Measurements from ENCODE around the gene FOCAD. TPM values are rescaled to one million over a fixed set of nuclear protein-coding genes. Genes with fewer than 3 reads are reported as not detected.
A peak's percentile ranks its signal among the peaks of the same experiment; 100 is the strongest.

Gene FOCAD
- total and polyA plus RNA-seq, 7 experiments from 2014 or later = 12.8 to 33.7 (median 18.3) TPM

DNA sequence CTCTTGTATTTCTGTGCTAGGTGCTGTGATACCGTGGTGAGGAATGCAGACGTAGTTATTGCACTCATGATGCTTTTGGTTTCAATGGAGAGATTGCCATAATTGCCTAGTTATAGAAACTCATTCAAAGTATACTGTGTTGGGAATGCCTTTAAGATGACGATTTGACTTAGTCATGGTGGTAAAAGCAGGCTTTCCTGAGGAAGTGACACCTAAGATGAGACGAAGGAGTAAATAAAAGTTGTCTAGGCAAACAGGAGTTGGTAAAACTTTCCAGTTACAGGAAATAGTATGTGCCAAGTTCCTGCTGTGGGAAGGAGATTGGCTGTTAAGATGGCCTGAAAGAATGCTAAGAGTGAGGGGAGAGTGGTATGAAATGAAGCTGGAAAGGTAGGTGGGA lies 48.1 kb downstream of the FOCAD start:
- no peaks in the 10 kb centered on the region for H3K27me3 Mint-ChIP-seq
- no peaks in the 10 kb centered on the region for H3K4me1 ChIP-seq (ENCODE audit: control insufficient read depth in 2 of 2, insufficient read depth in 2 of 2, low read length in 2 of 2)
- no peak overlapping the region for H3K27ac Mint-ChIP-seq
- DNase-seq (no peak), ATAC-seq (no peak)
- H3K4me3 Mint-ChIP-seq = no peak overlapping the region
- no peak overlapping the region for H3K27ac ChIP-seq (ENCODE audit: low read depth, low read length)
- H3K4me1 Mint-ChIP-seq = peaks cover 2 to 17% (median 7%) of the 10 kb centered on the region in 7 donors
- H3K4me3 ChIP-seq (ENCODE audit: low read length) = no peak overlapping the region
- H3K36me3 ChIP-seq (ENCODE audit: control insufficient read depth in 2 of 3, insufficient read depth in 3 of 3, low read length in 3 of 3) = no peaks in the 10 kb centered on the region
- ChIA-PET CTCF (no interaction called here), POLR2A (no interaction called here)
- no peaks in the 10 kb centered on the region for H3K27me3 ChIP-seq (ENCODE audit: control insufficient read depth in 2 of 2, insufficient read depth in 2 of 2, low read length in 2 of 2)
- intact Hi-C loops (cut with micrococcal nuclease) = no loop called here
- H3K9me3 ChIP-seq (ENCODE audit: control insufficient read depth in 2 of 3, low read length in 3 of 3) = no peaks in the 10 kb centered on the region
- H3K36me3 Mint-ChIP-seq = peaks cover 7 to 36% (median 25%) of the 10 kb centered on the region in 5 donors
- no peaks in the 10 kb centered on the region for H3K9me3 Mint-ChIP-seq

DNA sequence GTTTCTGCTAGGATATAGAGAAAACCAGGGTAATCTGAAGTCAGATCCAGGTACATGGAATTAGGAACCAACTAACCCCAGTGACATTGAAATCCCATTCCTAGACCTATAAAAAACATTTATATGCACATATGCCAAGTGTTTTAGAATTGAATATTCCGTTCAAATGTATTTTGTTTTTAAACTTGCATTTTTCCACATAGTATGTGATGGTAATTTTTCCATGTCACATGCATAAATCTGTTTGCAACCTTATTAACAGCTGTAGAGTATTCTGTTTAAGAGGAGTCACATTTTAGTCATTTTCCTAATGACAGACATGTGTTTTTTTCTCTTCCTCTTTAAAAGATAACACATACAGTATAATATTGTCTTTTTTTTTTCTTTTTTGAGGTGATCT lies 50.2 kb downstream of the FOCAD start:
- Mint-ChIP-seq H3K9me3 (no peaks in the 10 kb centered on the region), H3K4me3 (no peak overlapping the region), H3K36me3 (peaks cover 7 to 32% (median 21%) of the 10 kb centered on the region in 5 donors), H3K4me1 (peaks cover 0 to 13% (median 6%) of the 10 kb centered on the region in 7 donors), H3K27me3 (no peaks in the 10 kb centered on the region), H3K27ac (no peak overlapping the region)
- H3K9me3 ChIP-seq (ENCODE audit: control insufficient read depth in 2 of 3, low read length in 3 of 3) = no peaks in the 10 kb centered on the region
- no peaks in the 10 kb centered on the region for H3K4me1 ChIP-seq (ENCODE audit: control insufficient read depth in 2 of 2, insufficient read depth in 2 of 2, low read length in 2 of 2)
- H3K4me3 ChIP-seq (ENCODE audit: low read length) = no peak overlapping the region
- intact Hi-C loops (cut with micrococcal nuclease) = no loop called here
- no peak overlapping the region for H3K27ac ChIP-seq (ENCODE audit: low read depth, low read length)
- no peaks in the 10 kb centered on the region for H3K27me3 ChIP-seq (ENCODE audit: control insufficient read depth in 2 of 2, insufficient read depth in 2 of 2, low read length in 2 of 2)
- no peak for ATAC-seq
- H3K36me3 ChIP-seq (ENCODE audit: control insufficient read depth in 2 of 3, insufficient read depth in 3 of 3, low read length in 3 of 3) = no peaks in the 10 kb centered on the region
- CTCF ChIA-PET = no interaction called here
- POLR2A ChIA-PET = no interaction called here
- no peak for DNase-seq

DNA sequence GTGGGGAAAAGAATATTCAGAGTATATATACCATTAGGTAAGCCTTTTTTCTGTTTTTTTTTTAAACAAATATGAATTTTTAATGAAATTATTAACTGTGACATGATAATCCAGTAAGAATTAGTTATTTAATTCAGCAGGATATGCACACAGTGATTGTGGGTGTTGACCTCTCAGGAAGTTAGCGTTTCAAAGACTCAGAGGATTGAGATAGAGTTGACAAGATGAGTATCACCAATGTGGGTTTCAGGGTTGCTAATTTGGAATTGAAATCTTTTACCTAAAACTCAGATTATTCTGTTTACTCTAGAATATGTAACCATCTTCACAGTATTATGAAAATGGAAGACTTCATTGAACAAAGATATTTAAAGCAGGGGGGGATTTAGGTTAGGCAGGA lies 56.2 kb downstream of the FOCAD start:
- H3K4me1 Mint-ChIP-seq = peaks cover 11 to 23% (median 19%) of the 10 kb centered on the region in 7 donors

DNA sequence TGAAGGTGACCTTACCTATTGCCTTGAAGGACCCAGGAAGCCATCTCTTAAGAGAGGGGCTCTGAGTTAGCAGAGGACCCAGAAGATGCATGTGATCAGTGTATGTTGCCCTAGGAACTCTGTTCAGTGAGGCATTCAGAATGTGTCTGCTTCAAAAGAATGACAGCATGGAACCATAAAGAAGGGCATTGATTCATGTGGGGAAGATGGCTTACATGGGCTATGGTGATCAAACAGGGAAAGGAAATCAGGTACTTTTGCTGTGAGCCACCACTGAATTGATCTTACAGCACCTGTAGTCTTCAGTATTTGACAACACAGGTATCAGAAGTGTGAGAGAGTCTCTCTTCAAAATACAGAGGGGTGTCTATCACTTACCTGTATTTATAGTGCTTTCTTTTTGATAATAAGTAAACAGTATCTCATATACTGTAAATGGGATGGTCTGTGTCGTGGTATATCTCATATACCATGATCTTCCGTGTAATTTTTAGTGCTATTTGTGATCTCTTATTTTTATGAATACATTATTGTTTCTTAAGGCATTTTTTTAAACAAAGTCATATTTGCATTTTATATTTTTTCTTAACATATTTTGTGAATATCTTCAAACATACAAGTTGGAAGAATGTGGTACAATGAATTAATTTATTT lies 57.0 kb downstream of the FOCAD start:
- Mint-ChIP-seq H3K27me3 (no peaks in the 10 kb centered on the region), H3K36me3 (peaks cover 6 to 29% (median 25%) of the 10 kb centered on the region in 5 donors), H3K4me1 (peaks cover 11 to 23% (median 19%) of the 10 kb centered on the region in 7 donors), H3K27ac (peak overlapping the region in 3 of 9 donors; percentile 6 to 21 (median 9)), H3K9me3 (no peaks in the 10 kb centered on the region), H3K4me3 (peak overlapping the region in 3 of 10 donors; percentile 12 to 36 (median 20))
- no peaks in the 10 kb centered on the region for H3K9me3 ChIP-seq (ENCODE audit: control insufficient read depth in 2 of 3, low read length in 3 of 3)
- H3K4me1 ChIP-seq (ENCODE audit: control insufficient read depth in 2 of 2, insufficient read depth in 2 of 2, low read length in 2 of 2) = peaks cover 0 to 8% of the 10 kb centered on the region in 2 donors
- H3K27me3 ChIP-seq (ENCODE audit: control insufficient read depth in 2 of 2, insufficient read depth in 2 of 2, low read length in 2 of 2) = no peaks in the 10 kb centered on the region
- intact Hi-C loops (cut with micrococcal nuclease) = no loop called here
- no peak overlapping the region for H3K4me3 ChIP-seq (ENCODE audit: low read length)
- CTCF ChIA-PET = no interaction called here
- H3K36me3 ChIP-seq (ENCODE audit: control insufficient read depth in 2 of 3, insufficient read depth in 3 of 3, low read length in 3 of 3) = peaks cover 0 to 4% (median 0%) of the 10 kb centered on the region in 3 experiments
- peak; percentile 87 for ATAC-seq
- DNase-seq = peak in 7 of 9 donors; percentile 34 to 65 (median 48)
- POLR2A ChIA-PET = no interaction called here
- no peak overlapping the region for H3K27ac ChIP-seq (ENCODE audit: low read depth, low read length)

More for the DNA sequence above, 56.2 kb downstream of the FOCAD start:
- Histone ChIP-seq H3K36me3 (ENCODE audit: control insufficient read depth in 2 of 3, insufficient read depth in 3 of 3, low read length in 3 of 3) (peaks cover 0 to 4% (median 0%) of the 10 kb centered on the region in 3 experiments), H3K27me3 (ENCODE audit: control insufficient read depth in 2 of 2, insufficient read depth in 2 of 2, low read length in 2 of 2) (no peaks in the 10 kb centered on the region), H3K9me3 (ENCODE audit: control insufficient read depth in 2 of 3, low read length in 3 of 3) (no peaks in the 10 kb centered on the region), H3K4me1 (ENCODE audit: control insufficient read depth in 2 of 2, insufficient read depth in 2 of 2, low read length in 2 of 2) (peaks cover 0 to 8% of the 10 kb centered on the region in 2 donors), H3K4me3 (ENCODE audit: low read length) (no peak overlapping the region), H3K27ac (ENCODE audit: low read depth, low read length) (no peak overlapping the region)
- Mint-ChIP-seq H3K36me3 (peaks cover 6 to 25% (median 24%) of the 10 kb centered on the region in 5 donors), H3K27me3 (no peaks in the 10 kb centered on the region), H3K4me3 (peak overlapping the region in 4 of 10 donors; percentile 26 to 56 (median 43)), H3K9me3 (no peaks in the 10 kb centered on the region), H3K27ac (peak overlapping the region in 4 of 9 donors; percentile 3 to 75 (median 36))
- ChIA-PET CTCF (no interaction called here), POLR2A (no interaction called here)
- intact Hi-C loops (cut with micrococcal nuclease) = no loop called here
- DNase-seq (peak in 1 of 9 donors; percentile 1), ATAC-seq (no peak)

DNA sequence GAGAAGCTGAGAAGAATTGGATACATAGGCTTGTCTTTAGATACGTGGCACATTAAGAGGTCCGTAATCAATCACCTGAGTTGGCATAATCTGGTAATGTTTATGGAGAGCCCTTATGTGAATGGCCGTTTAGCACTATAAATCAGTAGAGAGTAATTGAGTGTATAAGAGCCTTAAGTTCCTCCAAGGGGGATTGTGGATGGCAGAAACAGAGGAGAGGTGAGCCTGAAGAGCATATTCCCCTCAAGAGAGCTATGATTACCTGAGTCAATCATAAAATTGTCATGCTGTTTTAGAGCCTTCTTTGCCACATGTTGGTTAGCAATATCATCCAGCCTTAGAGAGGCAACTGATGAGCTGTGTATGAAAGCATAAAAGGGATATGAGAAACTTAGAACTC lies 58.8 kb downstream of the FOCAD start:
- POLR2A ChIA-PET = interaction anchor here (0.6 kb wide), 2 partner anchors 683 to 703 kb away, joined by 3 to 4 read pairs; no protein-coding TSS in a partner anchor
- no peak overlapping the region for H3K4me3 Mint-ChIP-seq

DNA sequence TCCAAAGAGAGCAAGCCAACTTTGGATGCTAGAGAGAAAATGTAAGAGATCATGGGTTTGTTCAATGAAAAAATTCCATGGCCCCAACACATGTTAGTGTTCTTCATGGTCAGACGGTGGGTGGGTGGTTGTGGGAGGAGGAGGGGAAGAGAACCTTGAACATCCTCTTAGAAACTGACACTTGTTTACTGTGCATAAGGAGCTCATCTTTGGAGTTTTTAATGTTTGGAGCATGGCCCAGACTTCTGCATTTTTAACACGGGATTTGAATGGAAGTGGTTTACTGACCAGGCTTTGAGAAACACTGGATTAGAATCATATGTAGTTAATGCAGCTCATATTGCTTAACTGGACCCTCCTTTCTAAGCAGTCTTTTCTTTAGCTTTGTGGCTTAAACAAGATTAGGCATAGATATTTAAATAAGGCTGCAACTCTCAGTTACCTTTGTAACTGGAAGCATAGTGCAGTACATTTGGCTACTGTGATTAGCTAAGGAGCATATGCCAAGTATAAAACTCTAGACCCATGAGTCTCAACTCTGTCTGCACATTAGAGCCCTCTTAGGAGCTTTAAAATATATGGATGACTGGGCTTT lies 60.1 kb downstream of the FOCAD start:
- Histone ChIP-seq H3K4me3 (ENCODE audit: low read length) (no peak overlapping the region), H3K27me3 (ENCODE audit: control insufficient read depth in 2 of 2, insufficient read depth in 2 of 2, low read length in 2 of 2) (no peaks in the 10 kb centered on the region), H3K36me3 (ENCODE audit: control insufficient read depth in 2 of 3, insufficient read depth in 3 of 3, low read length in 3 of 3) (peaks cover 0 to 4% (median 0%) of the 10 kb centered on the region in 3 experiments), H3K27ac (ENCODE audit: low read depth, low read length) (no peak overlapping the region), H3K4me1 (ENCODE audit: control insufficient read depth in 2 of 2, insufficient read depth in 2 of 2, low read length in 2 of 2) (peaks cover 0 to 8% of the 10 kb centered on the region in 2 donors), H3K9me3 (ENCODE audit: control insufficient read depth in 2 of 3, low read length in 3 of 3) (no peaks in the 10 kb centered on the region)
- H3K9me3 Mint-ChIP-seq = no peaks in the 10 kb centered on the region
- peaks cover 11 to 23% (median 18%) of the 10 kb centered on the region in 7 donors for H3K4me1 Mint-ChIP-seq
- peaks cover 6 to 26% (median 14%) of the 10 kb centered on the region in 5 donors for H3K36me3 Mint-ChIP-seq
- ChIA-PET POLR2A (interaction anchor here (0.6 kb wide), 1 partner anchor 356 kb away, joined by 3 read pairs; no protein-coding TSS in a partner anchor), CTCF (no interaction called here)
- DNase-seq (no peak), ATAC-seq (no peak)
- peak overlapping the region in 1 of 9 donors; percentile 6 for H3K27ac Mint-ChIP-seq
- intact Hi-C loops (cut with micrococcal nuclease) = no loop called here
- H3K27me3 Mint-ChIP-seq = no peaks in the 10 kb centered on the region
- H3K4me3 Mint-ChIP-seq = no peak overlapping the region

More for the DNA sequence above, 58.8 kb downstream of the FOCAD start:
- H3K9me3 ChIP-seq (ENCODE audit: control insufficient read depth in 2 of 3, low read length in 3 of 3) = no peaks in the 10 kb centered on the region
- H3K36me3 ChIP-seq (ENCODE audit: control insufficient read depth in 2 of 3, insufficient read depth in 3 of 3, low read length in 3 of 3) = peaks cover 0 to 4% (median 0%) of the 10 kb centered on the region in 3 experiments
- no peak for DNase-seq
- Mint-ChIP-seq H3K9me3 (no peaks in the 10 kb centered on the region), H3K36me3 (peaks cover 6 to 28% (median 18%) of the 10 kb centered on the region in 5 donors), H3K27ac (no peak overlapping the region), H3K27me3 (no peaks in the 10 kb centered on the region), H3K4me1 (peaks cover 11 to 23% (median 19%) of the 10 kb centered on the region in 7 donors)
- ATAC-seq = no peak
- no peak overlapping the region for H3K4me3 ChIP-seq (ENCODE audit: low read length)
- CTCF ChIA-PET = no interaction called here
- H3K27ac ChIP-seq (ENCODE audit: low read depth, low read length) = no peak overlapping the region
- peaks cover 0 to 8% of the 10 kb centered on the region in 2 donors for H3K4me1 ChIP-seq (ENCODE audit: control insufficient read depth in 2 of 2, insufficient read depth in 2 of 2, low read length in 2 of 2)
- intact Hi-C loops (cut with micrococcal nuclease) = no loop called here
- no peaks in the 10 kb centered on the region for H3K27me3 ChIP-seq (ENCODE audit: control insufficient read depth in 2 of 2, insufficient read depth in 2 of 2, low read length in 2 of 2)
